BE2C (cell line): ENCODE data around the gene SLC4A1AP.

Source experiments
- DNase-seq: peaks from one replicate; pipeline ENCODE4 v3.0.0-alpha.2; 2020
- H3K27me3 ChIP-seq: fragments of 250-450 bp; sonication (Bioruptor Pico); 2 replicates; pipeline ENCODE4 v1.5.1; 2020; ENCODE audit warnings: mild to moderate bottlenecking
- H3K36me3 ChIP-seq: fragments of 250-450 bp; sonication (Bioruptor Pico); 2 replicates; pipeline ENCODE4 v1.5.1; 2020; ENCODE audit warnings: mild to moderate bottlenecking
- H3K4me1 ChIP-seq: fragments of 250-450 bp; sonication (Bioruptor Pico); 2 replicates; pipeline ENCODE4 v1.5.1; 2020
- H3K4me3 ChIP-seq: 2 replicates; pipeline ENCODE4 v1.5.1; 2011; ENCODE audit warnings: low read depth, low read length
- H3K9me3 ChIP-seq: fragments of 250-450 bp; sonication (Bioruptor Pico); 2 replicates; pipeline ENCODE4 v1.5.1; 2020
- CTCF ChIP-seq: IDR thresholded peaks from 2 replicates; pipeline ENCODE4 v1.5.1; 2012; ENCODE audit warnings: mild to moderate bottlenecking, low read depth, low read length

SLC4A1AP gene

GRCh38 chr2:27727257-27727656 is 63.6 kb downstream of the SLC4A1AP start:
- H3K27me3 ChIP-seq, result no peaks in the 10 kb centered on the region
- peaks cover 8% of the 10 kb centered on the region for H3K4me1 ChIP-seq
- TF ChIP-seq CTCF, result no peak
- no peak for DNase-seq
- H3K9me3 ChIP-seq, result no peaks in the 10 kb centered on the region
- no peak overlapping the region for H3K4me3 ChIP-seq
- H3K36me3 ChIP-seq, result no peaks in the 10 kb centered on the region

DNA sequence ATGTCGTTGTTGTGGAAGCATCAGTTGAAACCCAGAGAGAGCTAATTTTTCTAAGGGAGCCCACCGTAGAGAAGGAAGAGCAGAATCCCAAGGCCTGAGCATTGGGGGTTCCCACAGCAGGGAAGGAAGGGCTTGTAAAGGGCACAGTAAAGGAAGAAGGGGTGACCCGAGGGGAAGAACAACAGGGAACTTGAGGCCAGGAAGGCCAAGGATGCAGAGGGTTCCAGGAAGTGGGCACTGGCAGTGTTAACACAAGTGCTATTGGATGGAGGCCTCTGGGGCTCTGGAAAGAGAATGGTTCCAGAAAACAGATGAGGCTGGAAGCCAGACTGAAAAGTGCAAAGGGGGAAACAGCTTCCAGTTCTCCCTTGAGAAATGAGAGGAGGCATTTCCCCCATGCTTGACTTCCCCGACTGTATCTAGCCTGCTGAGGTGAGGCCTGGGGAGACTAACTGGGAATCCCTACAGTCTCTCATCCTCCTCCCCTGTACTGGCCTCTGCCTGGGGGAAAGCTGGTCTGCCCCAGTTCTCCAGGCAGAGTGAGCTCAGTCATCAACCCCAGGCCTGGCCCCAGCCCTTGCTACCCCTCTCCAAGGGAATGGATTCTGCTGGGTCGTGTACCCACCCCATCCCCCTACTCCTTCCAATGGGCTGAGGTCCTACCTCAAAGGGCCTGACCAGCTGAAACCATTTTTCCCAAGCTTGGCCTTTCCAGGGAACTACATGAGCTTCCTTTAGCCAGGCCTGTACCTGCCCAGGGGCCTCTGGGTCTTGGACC is 64.6 kb downstream of the SLC4A1AP start:
- no peaks in the 10 kb centered on the region for H3K27me3 ChIP-seq
- H3K9me3 ChIP-seq, result no peaks in the 10 kb centered on the region
- H3K4me1 ChIP-seq, result peaks cover 8% of the 10 kb centered on the region
- no peak overlapping the region for H3K4me3 ChIP-seq
- DNase-seq, result no peak
- H3K36me3 ChIP-seq, result no peaks in the 10 kb centered on the region
- TF ChIP-seq CTCF, result no peak

DNA sequence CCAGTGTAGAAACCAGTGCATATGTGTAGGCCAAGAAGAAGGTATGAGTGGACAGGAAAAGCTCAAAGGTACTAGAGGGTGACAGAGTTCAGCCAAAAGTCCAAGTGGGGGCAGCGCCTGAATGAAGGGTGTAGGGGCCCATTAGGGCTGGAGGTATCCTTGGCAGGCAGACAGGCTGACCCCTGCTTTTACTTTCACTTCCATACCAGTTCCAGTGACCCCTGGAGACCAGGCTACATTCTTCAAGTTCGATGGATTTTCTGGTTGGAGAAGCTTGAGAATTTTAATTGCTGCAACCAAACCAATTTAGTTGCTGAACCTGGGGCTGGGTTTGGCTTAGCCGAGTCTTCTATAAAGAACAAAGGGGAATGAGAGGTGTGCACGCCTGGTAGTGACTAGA is 65.5 kb downstream of the SLC4A1AP start:
- H3K9me3 ChIP-seq, result no peaks in the 10 kb centered on the region
- H3K27me3 ChIP-seq, result no peaks in the 10 kb centered on the region
- TF ChIP-seq CTCF, result no peak
- H3K4me1 ChIP-seq, result peaks cover 3% of the 10 kb centered on the region; the same call in 1 of the 2 replicates
- no peak for DNase-seq
- H3K36me3 ChIP-seq, result no peaks in the 10 kb centered on the region
- no peak overlapping the region for H3K4me3 ChIP-seq

DNA sequence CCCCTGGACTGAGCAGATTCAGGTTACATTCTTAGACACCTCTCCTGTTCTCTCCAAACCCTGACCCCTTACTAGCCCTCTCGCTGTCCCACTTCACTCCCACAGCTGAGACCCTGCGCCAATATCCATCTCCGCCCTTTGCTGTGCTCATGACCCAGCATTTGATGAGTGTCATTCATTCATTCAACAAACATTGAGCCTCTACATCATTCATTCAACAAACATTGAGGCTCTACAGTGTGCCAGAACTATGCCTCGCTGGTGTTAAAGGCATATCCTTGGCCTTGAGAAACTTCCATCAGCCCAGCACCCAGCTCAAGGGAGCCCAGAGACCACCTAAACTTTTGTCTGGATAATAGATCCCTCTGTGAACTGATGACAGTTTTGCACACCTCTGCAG is 65.9 kb downstream of the SLC4A1AP start:
- no peak for TF ChIP-seq CTCF
- H3K36me3 ChIP-seq, result no peaks in the 10 kb centered on the region
- DNase-seq, result no peak
- no peaks in the 10 kb centered on the region for H3K27me3 ChIP-seq
- no peak overlapping the region for H3K4me3 ChIP-seq
- no peaks in the 10 kb centered on the region for H3K9me3 ChIP-seq
- no peaks in the 10 kb centered on the region for H3K4me1 ChIP-seq

GRCh38 chr2:27730261-27730662 is 66.6 kb downstream of the SLC4A1AP start:
- Histone ChIP-seq H3K36me3 (no peaks in the 10 kb centered on the region), H3K4me1 (no peaks in the 10 kb centered on the region), H3K4me3 (no peak overlapping the region), H3K9me3 (no peaks in the 10 kb centered on the region), H3K27me3 (no peaks in the 10 kb centered on the region)
- DNase-seq, result no peak
- TF ChIP-seq CTCF, result no peak

DNA sequence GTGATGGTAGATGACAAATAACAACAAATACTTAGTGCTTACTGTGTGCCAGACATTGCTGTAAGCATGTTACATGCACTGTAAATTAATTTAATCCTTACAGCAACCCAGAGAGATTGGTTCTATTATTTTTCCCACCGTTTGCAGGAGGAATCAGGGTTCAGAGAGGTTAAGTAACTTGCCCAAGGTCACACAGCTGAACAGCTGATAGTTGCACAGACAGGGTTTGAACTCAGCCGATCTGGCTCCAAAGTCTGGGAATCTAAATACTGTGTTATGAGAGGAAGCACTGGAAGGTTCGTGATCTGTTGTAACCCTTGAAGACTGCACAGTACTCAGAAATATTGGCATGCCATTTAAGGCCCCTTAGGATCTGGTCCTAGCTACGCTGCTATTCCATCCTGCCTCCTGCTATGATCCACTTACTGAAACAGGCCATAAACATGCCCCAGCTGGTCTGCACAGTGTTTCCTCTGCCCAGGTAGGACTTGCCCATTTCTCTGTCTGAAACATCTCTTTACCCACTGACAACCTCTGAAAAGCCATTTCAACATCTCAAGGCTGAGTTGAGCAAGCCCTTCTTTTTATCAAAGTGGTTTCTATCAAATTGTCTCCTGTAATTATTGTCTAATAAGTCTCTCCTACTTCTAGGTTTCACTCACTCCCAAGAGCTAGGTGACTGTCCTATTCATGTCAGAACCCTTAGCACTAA is 67.4 kb downstream of the SLC4A1AP start:
- DNase-seq, result no peak
- no peaks in the 10 kb centered on the region for H3K9me3 ChIP-seq
- no peaks in the 10 kb centered on the region for H3K4me1 ChIP-seq
- H3K27me3 ChIP-seq, result no peaks in the 10 kb centered on the region
- no peak overlapping the region for H3K4me3 ChIP-seq
- TF ChIP-seq CTCF, result no peak
- H3K36me3 ChIP-seq, result no peaks in the 10 kb centered on the region
